SH-SY5Y (cell line): Measurements from ENCODE around the gene LRRTM1.

ENCODE experiments used
- GATA2 ChIP-seq: IDR thresholded peaks from 2 replicates; pipeline ENCODE4 v1.6.1; 2011; ENCODE audit warnings: mild to moderate bottlenecking, low read depth, low read length
- GATA3 ChIP-seq: IDR thresholded peaks from 2 replicates; pipeline ENCODE4 v1.6.1; 2011; ENCODE audit warnings: low read depth, mild to moderate bottlenecking, low read length, moderate library complexity

GRCh38 chr2:80340022-80340421, 35.5 kb upstream of the LRRTM1 start:
- TF ChIP-seq GATA2, result no peak
- no peak for TF ChIP-seq GATA3
